ENCODE results near the gene TM2D1. TPM values are rescaled to one million over a fixed set of nuclear protein-coding genes. Genes with fewer than 3 reads are reported as not detected.

Gene TM2D1
- total and polyA plus RNA-seq, 9 of the 15 experiments (the other 6 are each of a cell fraction or from before 2014, with no cell fraction given): 24.5 to 65.2 (median 47.7) TPM

GRCh38 chr1:61753998-61754508, 29.1 kb upstream of the TM2D1 start (continued):
- no peak for TF ChIP-seq CREB5 (CRISPR knock-in tag; IDR thresholded peaks at IDR 0.05)
- TF ChIP-seq ZNF282 (CRISPR knock-in tag; IDR thresholded peaks at IDR 0.05): no peak
- no peak for TF ChIP-seq PHF8 (IDR thresholded peaks at IDR 0.05; ENCODE audit: borderline replicate concordance, low read length)
- TF ChIP-seq PTRF (tag; IDR thresholded peaks at IDR 0.05): no peak
- TF ChIP-seq HOMEZ (CRISPR knock-in tag; IDR thresholded peaks at IDR 0.05): no peak
- no peak for TF ChIP-seq CAMTA2 (CRISPR knock-in tag; conservative IDR thresholded peaks at IDR 0.05)

GRCh38 chr1:61752921-61753389, 28.0 kb upstream of the TM2D1 start:
- CTCF ChIA-PET (ENCODE audit: low intra/inter-chr PET ratio): no interaction called here
- H3K9me3 ChIP-seq (replicated peaks; ENCODE audit: control insufficient read depth, insufficient read depth, low read depth, low read length): no peaks in the 10 kb centered on the region
- no peaks in the 10 kb centered on the region for H3K4me1 ChIP-seq (replicated peaks in 1 of 2; ENCODE audit: control insufficient read depth in 2 of 2, insufficient read depth in 2 of 2, low read length in 2 of 2)
- H3K27ac ChIP-seq (ENCODE audit: extremely low read depth, low read depth, low read length): no peak overlapping the region
- FAIRE-seq: no peak
- H3K4me2 ChIP-seq (ENCODE audit: insufficient read depth, low read length): no peak overlapping the region
- no peak overlapping the region for H3K9ac ChIP-seq (ENCODE audit: insufficient read depth in 1 of 2, low read depth in 2 of 2, low read length in 2 of 2)
- no peaks in the 10 kb centered on the region for H4K20me1 ChIP-seq (replicated peaks; ENCODE audit: control insufficient read depth, insufficient read depth, low read length)
- WGBS (ENCODE audit: insufficient coverage, low coverage, missing lambda C conversion rate): 0% methylated on average over 1 of the region's 1 CpG
- in situ Hi-C loops (cut with MboI): no loop called here
- intact Hi-C loops (cut with micrococcal nuclease): no loop called here
- H3K9me1 ChIP-seq (ENCODE audit: control insufficient read depth, insufficient read depth, low read length): no peaks in the 10 kb centered on the region
- no peak for DNase-seq (ENCODE audit: extremely low read depth in 1 of 4, low spot score in 3 of 4)
- BruUV-seq (replicated peaks): no TSS peak
- no peak overlapping the region for H3K4me3 ChIP-seq
- H3K27me3 ChIP-seq (ENCODE audit: control insufficient read depth in 2 of 2, insufficient read depth in 2 of 2, low read length in 2 of 2): no peaks in the 10 kb centered on the region
- POLR2A ChIA-PET: no interaction called here
- H3K79me2 ChIP-seq (ENCODE audit: control insufficient read depth, insufficient read depth, low read length): no peaks in the 10 kb centered on the region
- H2AFZ ChIP-seq (ENCODE audit: low read depth, low read length): no peak overlapping the region
- ATAC-seq: no peak
- no peaks in the 10 kb centered on the region for H3K36me3 ChIP-seq (ENCODE audit: control insufficient read depth, insufficient read depth, low read length)
- no peak for TF ChIP-seq TCFL5 (CRISPR knock-in tag; conservative IDR thresholded peaks at IDR 0.05)
- TF ChIP-seq DDX20 (tag; IDR thresholded peaks at IDR 0.05; ENCODE audit: low read depth): no peak
- TF ChIP-seq KLF13 (tag; IDR thresholded peaks at IDR 0.05; ENCODE audit: borderline replicate concordance, low read depth): no peak
- no peak for TF ChIP-seq RERE (CRISPR knock-in tag; IDR thresholded peaks at IDR 0.05; ENCODE audit: borderline replicate concordance)
- no peak for TF ChIP-seq CREB5 (CRISPR knock-in tag; IDR thresholded peaks at IDR 0.05)

Data from K562 (cell line).